ENCODE results near the gene PUS7L.

DNA sequence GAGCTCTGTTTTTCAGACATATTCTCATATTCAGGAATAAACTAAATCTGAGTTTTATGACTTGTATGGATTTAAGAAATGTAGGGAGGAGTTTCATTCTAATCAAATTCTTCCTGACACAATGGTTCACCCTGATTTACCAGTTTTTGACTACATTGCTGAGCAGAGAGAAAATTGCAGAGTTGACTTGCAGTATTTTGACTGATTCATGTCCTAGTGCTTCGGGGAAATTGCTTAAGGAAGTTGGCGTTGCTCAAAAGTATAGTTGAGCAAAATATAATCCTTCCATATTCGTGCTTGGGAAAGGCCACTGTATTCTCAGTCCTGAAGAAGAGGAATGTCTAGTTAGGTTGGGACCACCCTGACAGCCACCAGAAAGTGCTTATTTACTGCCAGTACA lies 48.8 kb upstream of the PUS7L start:
- TF ChIP-seq, protein P1, sequence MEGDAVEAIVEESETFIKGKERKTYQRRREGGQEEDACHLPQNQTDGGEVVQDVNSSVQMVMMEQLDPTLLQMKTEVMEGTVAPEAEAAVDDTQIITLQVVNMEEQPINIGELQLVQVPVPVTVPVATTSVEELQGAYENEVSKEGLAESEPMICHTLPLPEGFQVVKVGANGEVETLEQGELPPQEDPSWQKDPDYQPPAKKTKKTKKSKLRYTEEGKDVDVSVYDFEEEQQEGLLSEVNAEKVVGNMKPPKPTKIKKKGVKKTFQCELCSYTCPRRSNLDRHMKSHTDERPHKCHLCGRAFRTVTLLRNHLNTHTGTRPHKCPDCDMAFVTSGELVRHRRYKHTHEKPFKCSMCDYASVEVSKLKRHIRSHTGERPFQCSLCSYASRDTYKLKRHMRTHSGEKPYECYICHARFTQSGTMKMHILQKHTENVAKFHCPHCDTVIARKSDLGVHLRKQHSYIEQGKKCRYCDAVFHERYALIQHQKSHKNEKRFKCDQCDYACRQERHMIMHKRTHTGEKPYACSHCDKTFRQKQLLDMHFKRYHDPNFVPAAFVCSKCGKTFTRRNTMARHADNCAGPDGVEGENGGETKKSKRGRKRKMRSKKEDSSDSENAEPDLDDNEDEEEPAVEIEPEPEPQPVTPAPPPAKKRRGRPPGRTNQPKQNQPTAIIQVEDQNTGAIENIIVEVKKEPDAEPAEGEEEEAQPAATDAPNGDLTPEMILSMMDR (IDR thresholded peaks at IDR 0.05): no peak
- TF ChIP-seq POLR2A (IDR thresholded peaks at IDR 0.05): no peak
- no peak for TF ChIP-seq POLR2AphosphoS5 (IDR thresholded peaks at IDR 0.05)
- no peak for TF ChIP-seq EP300 (IDR thresholded peaks at IDR 0.05; ENCODE audit: low read depth)
